Measurements from ENCODE around the gene ABCC1.

The ABCC1 gene

GRCh38 chr16:16084874-16085273 lies 135.5 kb downstream of the ABCC1 start:
- Histone ChIP-seq H3K4me3 (ENCODE audit: control insufficient read depth in 1 of 7, extremely low read depth in 1 of 7, insufficient read depth in 4 of 7, low read depth in 2 of 7, low read length in 6 of 7) (no peak overlapping the region), H3K27ac (ENCODE audit: insufficient read depth in 1 of 2, low read depth in 1 of 2, low read length in 2 of 2, poor library complexity in 1 of 2, severe bottlenecking in 2 of 2) (peak overlapping the region in 1 of 2 experiments; percentile 17), H3K9me3 (ENCODE audit: control extremely low read depth in 1 of 5, control insufficient read depth in 4 of 5, insufficient read depth in 2 of 5, low read depth in 1 of 5, low read length in 4 of 5) (peaks cover 0 to 12% (median 9%) of the 10 kb centered on the region in 5 experiments), H3K4me1 (ENCODE audit: control extremely low read depth in 1 of 4, control insufficient read depth in 4 of 4, insufficient read depth in 4 of 4, low read length in 3 of 4) (peaks cover 2 to 41% (median 22%) of the 10 kb centered on the region in 4 experiments), H3K27me3 (replicated peaks in 2 of 5; ENCODE audit: control insufficient read depth in 4 of 5, insufficient read depth in 5 of 5, low read length in 4 of 5) (no peaks in the 10 kb centered on the region), H3K36me3 (ENCODE audit: control insufficient read depth in 4 of 4, insufficient read depth in 4 of 4, low read length in 3 of 4) (peaks cover 22 to 80% (median 65%) of the 10 kb centered on the region in 4 experiments)
- no CpG with 5 or more reads among the region's 3 CpGs for WGBS (ENCODE audit: insufficient coverage)
- ChIA-PET POLR2A (no interaction called here), CTCF (interaction anchor here (2.0 to 2.5 kb wide), 3 partner anchors 8 to 27 kb away, joined by 7 to 15 read pairs (median 7); no protein-coding TSS in a partner anchor)
- no peak for DNase-seq

GRCh38 chr16:16086653-16087446 lies 137.4 kb downstream of the ABCC1 start:
- H3K36me3 ChIP-seq (ENCODE audit: control insufficient read depth in 4 of 4, insufficient read depth in 4 of 4, low read length in 3 of 4) = peaks cover 24 to 81% (median 67%) of the 10 kb centered on the region in 4 experiments
- WGBS (ENCODE audit: insufficient coverage) = 96% methylated on average over 14 of the region's 18 CpGs

GRCh38 chr16:16090238-16090637 lies 140.8 kb downstream of the ABCC1 start:
- H3K36me3 ChIP-seq (ENCODE audit: control insufficient read depth in 4 of 4, insufficient read depth in 4 of 4, low read length in 3 of 4) = peaks cover 12 to 74% (median 64%) of the 10 kb centered on the region in 4 experiments
- H3K4me3 ChIP-seq (ENCODE audit: control insufficient read depth in 1 of 7, extremely low read depth in 1 of 7, insufficient read depth in 4 of 7, low read depth in 2 of 7, low read length in 6 of 7) = no peak overlapping the region
- no peaks in the 10 kb centered on the region for H3K9me3 ChIP-seq (ENCODE audit: control extremely low read depth in 1 of 5, control insufficient read depth in 4 of 5, insufficient read depth in 2 of 5, low read depth in 1 of 5, low read length in 4 of 5)
- H3K4me1 ChIP-seq (ENCODE audit: control extremely low read depth in 1 of 4, control insufficient read depth in 4 of 4, insufficient read depth in 4 of 4, low read length in 3 of 4) = peaks cover 2 to 62% (median 34%) of the 10 kb centered on the region in 4 experiments
- 94% methylated on average over 18 of the region's 19 CpGs for WGBS (ENCODE audit: insufficient coverage)
- ChIA-PET CTCF (interaction anchor here (0.6 to 2.7 kb wide), 9 partner anchors 10 to 93 kb away, joined by 3 to 6 read pairs (median 4); no protein-coding TSS in a partner anchor), POLR2A (interaction anchor here (1.8 kb wide), 1 partner anchor 14 kb away, joined by 6 read pairs; no protein-coding TSS in a partner anchor)
- no peaks in the 10 kb centered on the region for H3K27me3 ChIP-seq (replicated peaks in 2 of 5; ENCODE audit: control insufficient read depth in 4 of 5, insufficient read depth in 5 of 5, low read length in 4 of 5)
- H3K27ac ChIP-seq (ENCODE audit: insufficient read depth in 1 of 2, low read depth in 1 of 2, low read length in 2 of 2, poor library complexity in 1 of 2, severe bottlenecking in 2 of 2) = peak overlapping the region; percentile 80 to 87
- DNase-seq = no peak

More at GRCh38 chr16:16086653-16087446, 137.4 kb downstream of the ABCC1 start:
- no peak for DNase-seq
- ChIA-PET POLR2A (interaction anchor here (1.0 kb wide), 1 partner anchor 12 kb away, joined by 3 read pairs; no protein-coding TSS in a partner anchor), CTCF (interaction anchor here (0.6 to 2.2 kb wide), 6 partner anchors 9 to 83 kb away, joined by 3 to 15 read pairs (median 4); no protein-coding TSS in a partner anchor)
- H3K4me1 ChIP-seq (ENCODE audit: control extremely low read depth in 1 of 4, control insufficient read depth in 4 of 4, insufficient read depth in 4 of 4, low read length in 3 of 4) = peaks cover 2 to 47% (median 29%) of the 10 kb centered on the region in 4 experiments
- H3K9me3 ChIP-seq (ENCODE audit: control extremely low read depth in 1 of 5, control insufficient read depth in 4 of 5, insufficient read depth in 2 of 5, low read depth in 1 of 5, low read length in 4 of 5) = peaks cover 0 to 12% (median 9%) of the 10 kb centered on the region in 5 experiments
- H3K27ac ChIP-seq (ENCODE audit: insufficient read depth in 1 of 2, low read depth in 1 of 2, low read length in 2 of 2, poor library complexity in 1 of 2, severe bottlenecking in 2 of 2) = peak overlapping the region; percentile 68 to 80
- H3K4me3 ChIP-seq (ENCODE audit: control insufficient read depth in 1 of 7, extremely low read depth in 1 of 7, insufficient read depth in 4 of 7, low read depth in 2 of 7, low read length in 6 of 7) = no peak overlapping the region
- H3K27me3 ChIP-seq (replicated peaks in 2 of 5; ENCODE audit: control insufficient read depth in 4 of 5, insufficient read depth in 5 of 5, low read length in 4 of 5) = no peaks in the 10 kb centered on the region

GRCh38 chr16:16092925-16093627 lies 143.7 kb downstream of the ABCC1 start:
- 92% methylated on average over 9 of the region's 9 CpGs for WGBS (ENCODE audit: insufficient coverage)
- Histone ChIP-seq H3K27me3 (replicated peaks in 2 of 5; ENCODE audit: control insufficient read depth in 4 of 5, insufficient read depth in 5 of 5, low read length in 4 of 5) (no peaks in the 10 kb centered on the region), H3K4me3 (ENCODE audit: control insufficient read depth in 1 of 7, extremely low read depth in 1 of 7, insufficient read depth in 4 of 7, low read depth in 2 of 7, low read length in 6 of 7) (no peak overlapping the region), H3K27ac (ENCODE audit: insufficient read depth in 1 of 2, low read depth in 1 of 2, low read length in 2 of 2, poor library complexity in 1 of 2, severe bottlenecking in 2 of 2) (peak overlapping the region; percentile 35 to 54), H3K9me3 (ENCODE audit: control extremely low read depth in 1 of 5, control insufficient read depth in 4 of 5, insufficient read depth in 2 of 5, low read depth in 1 of 5, low read length in 4 of 5) (no peaks in the 10 kb centered on the region), H3K4me1 (ENCODE audit: control extremely low read depth in 1 of 4, control insufficient read depth in 4 of 4, insufficient read depth in 4 of 4, low read length in 3 of 4) (peaks cover 2 to 64% (median 34%) of the 10 kb centered on the region in 4 experiments), H3K36me3 (ENCODE audit: control insufficient read depth in 4 of 4, insufficient read depth in 4 of 4, low read length in 3 of 4) (peaks cover 18 to 74% (median 63%) of the 10 kb centered on the region in 4 experiments)
- POLR2A ChIA-PET = interaction anchor here (0.9 kb wide), 1 partner anchor 31 kb away, joined by 3 read pairs; no protein-coding TSS in a partner anchor
- no peak for DNase-seq
- CTCF ChIA-PET = interaction anchor here (0.7 to 2.7 kb wide), 11 partner anchors 8 to 218 kb away, joined by 3 to 12 read pairs (median 3); no protein-coding TSS in a partner anchor

GRCh38 chr16:16093628-16094332 lies 144.4 kb downstream of the ABCC1 start:
- ChIA-PET CTCF (interaction anchor here (0.6 to 2.5 kb wide), 6 partner anchors 8 to 248 kb away, joined by 3 to 12 read pairs (median 3); no protein-coding TSS in a partner anchor), POLR2A (interaction anchor here (0.9 kb wide), 1 partner anchor 32 kb away, joined by 3 read pairs; no protein-coding TSS in a partner anchor)
- DNase-seq = no peak
- peak overlapping the region; percentile 17 to 54 for H3K27ac ChIP-seq (ENCODE audit: insufficient read depth in 1 of 2, low read depth in 1 of 2, low read length in 2 of 2, poor library complexity in 1 of 2, severe bottlenecking in 2 of 2)
- no peak overlapping the region for H3K4me3 ChIP-seq (ENCODE audit: control insufficient read depth in 1 of 7, extremely low read depth in 1 of 7, insufficient read depth in 4 of 7, low read depth in 2 of 7, low read length in 6 of 7)
- H3K9me3 ChIP-seq (ENCODE audit: control extremely low read depth in 1 of 5, control insufficient read depth in 4 of 5, insufficient read depth in 2 of 5, low read depth in 1 of 5, low read length in 4 of 5) = no peaks in the 10 kb centered on the region
- H3K27me3 ChIP-seq (replicated peaks in 2 of 5; ENCODE audit: control insufficient read depth in 4 of 5, insufficient read depth in 5 of 5, low read length in 4 of 5) = no peaks in the 10 kb centered on the region
- WGBS (ENCODE audit: insufficient coverage) = 94% methylated on average over 7 of the region's 11 CpGs
- peaks cover 0 to 57% (median 28%) of the 10 kb centered on the region in 4 experiments for H3K4me1 ChIP-seq (ENCODE audit: control extremely low read depth in 1 of 4, control insufficient read depth in 4 of 4, insufficient read depth in 4 of 4, low read length in 3 of 4)
- H3K36me3 ChIP-seq (ENCODE audit: control insufficient read depth in 4 of 4, insufficient read depth in 4 of 4, low read length in 3 of 4) = peaks cover 18 to 79% (median 65%) of the 10 kb centered on the region in 4 experiments

GRCh38 chr16:16095646-16096045 lies 146.2 kb downstream of the ABCC1 start:
- WGBS (ENCODE audit: insufficient coverage) = 91% methylated on average over 4 of the region's 8 CpGs
- Histone ChIP-seq H3K4me1 (ENCODE audit: control extremely low read depth in 1 of 4, control insufficient read depth in 4 of 4, insufficient read depth in 4 of 4, low read length in 3 of 4) (peaks cover 0 to 51% (median 23%) of the 10 kb centered on the region in 4 experiments), H3K27me3 (replicated peaks in 2 of 5; ENCODE audit: control insufficient read depth in 4 of 5, insufficient read depth in 5 of 5, low read length in 4 of 5) (no peaks in the 10 kb centered on the region), H3K27ac (ENCODE audit: insufficient read depth in 1 of 2, low read depth in 1 of 2, low read length in 2 of 2, poor library complexity in 1 of 2, severe bottlenecking in 2 of 2) (peak overlapping the region; percentile 33 to 63), H3K9me3 (ENCODE audit: control extremely low read depth in 1 of 5, control insufficient read depth in 4 of 5, insufficient read depth in 2 of 5, low read depth in 1 of 5, low read length in 4 of 5) (no peaks in the 10 kb centered on the region), H3K36me3 (ENCODE audit: control insufficient read depth in 4 of 4, insufficient read depth in 4 of 4, low read length in 3 of 4) (peaks cover 21 to 83% (median 69%) of the 10 kb centered on the region in 4 experiments), H3K4me3 (ENCODE audit: control insufficient read depth in 1 of 7, extremely low read depth in 1 of 7, insufficient read depth in 4 of 7, low read depth in 2 of 7, low read length in 6 of 7) (no peak overlapping the region)
- DNase-seq = no peak
- POLR2A ChIA-PET = interaction anchor here (1.0 kb wide), 1 partner anchor 25 kb away, joined by 7 read pairs; no protein-coding TSS in a partner anchor
- CTCF ChIA-PET = interaction anchor here (0.9 to 2.0 kb wide), 5 partner anchors 9 to 25 kb away, joined by 3 to 7 read pairs (median 4); no protein-coding TSS in a partner anchor

Measured in common myeloid progenitor, CD34-positive (primary cell).